KBM-7 (cell line): ENCODE data around the gene TMEM87B.
A peak's percentile ranks its signal among the peaks of the same experiment; 100 is the strongest.
"Not testable (repeated sequence)": the region's sequence is repeated elsewhere in the genome, so short reads cannot be mapped to it uniquely, and the experiment has no call there.

Experiments
- DNase-seq: peaks from one replicate; pipeline ENCODE4 v3.0.0-alpha.2; 2015
- in situ Hi-C: fragments of 300-500 bp; cut with MboI; formaldehyde crosslinking; loops from 2 replicates; pipeline ENCODE4 v1.14.3; 2020; ENCODE audit warnings: low sequenced_read_pairs, low pct_unique_long_range_greater_than_20kb, mixed read lengths

TMEM87B gene

DNA sequence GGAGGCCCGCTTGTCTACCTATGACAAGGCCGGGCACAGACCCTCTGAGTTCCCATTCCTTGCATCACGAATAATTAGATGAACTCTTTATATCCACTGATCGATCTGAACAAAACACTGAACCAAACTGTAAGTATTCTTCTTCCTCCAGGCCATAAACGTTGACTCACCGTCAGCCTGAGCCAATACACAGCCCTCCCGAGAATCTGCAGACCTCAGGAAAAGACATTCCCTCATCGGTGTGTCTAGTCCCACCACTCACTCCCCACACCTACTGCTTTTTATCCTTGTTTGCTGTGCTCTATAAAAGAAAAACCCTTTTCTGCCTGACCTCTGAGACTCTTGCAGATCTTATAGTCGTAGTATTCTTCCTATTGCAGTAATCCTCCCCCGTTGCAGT, 41.0 kb downstream of the TMEM87B start:
- no peak for DNase-seq
- in situ Hi-C loops = no loop called here

DNA sequence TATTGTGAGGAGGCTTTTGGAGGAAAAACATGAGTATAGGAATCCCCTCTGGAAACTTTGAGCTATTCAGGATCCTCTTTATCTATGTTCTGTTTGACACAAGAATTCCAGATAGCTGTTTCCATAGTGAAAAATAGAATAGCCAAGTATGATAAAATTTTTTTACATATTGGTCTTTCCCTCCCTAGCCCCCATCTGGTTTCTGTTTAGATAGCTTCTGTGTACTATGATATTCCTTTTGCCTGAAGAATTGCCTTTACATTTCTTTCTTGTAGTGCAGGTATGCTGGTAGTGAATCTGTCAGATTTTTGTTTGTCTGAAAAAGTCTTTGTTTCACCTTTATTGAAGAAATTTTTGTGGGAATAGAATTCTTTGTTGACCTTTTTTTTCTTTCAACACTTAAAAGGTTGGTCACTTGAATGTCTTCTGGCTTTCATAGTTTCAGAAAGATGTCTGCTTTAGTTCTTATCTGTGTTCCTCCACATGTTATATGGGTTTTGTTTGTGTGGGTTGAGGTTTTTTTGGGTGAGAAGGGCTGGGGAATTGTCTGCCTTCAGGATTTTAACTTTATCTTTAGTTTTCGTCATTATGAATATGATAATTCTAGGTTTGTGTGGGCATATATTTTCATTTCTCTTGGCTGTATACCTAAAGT, 53.2 kb downstream of the TMEM87B start:
- peak; percentile 12 for DNase-seq
- in situ Hi-C loops = no loop called here

DNA sequence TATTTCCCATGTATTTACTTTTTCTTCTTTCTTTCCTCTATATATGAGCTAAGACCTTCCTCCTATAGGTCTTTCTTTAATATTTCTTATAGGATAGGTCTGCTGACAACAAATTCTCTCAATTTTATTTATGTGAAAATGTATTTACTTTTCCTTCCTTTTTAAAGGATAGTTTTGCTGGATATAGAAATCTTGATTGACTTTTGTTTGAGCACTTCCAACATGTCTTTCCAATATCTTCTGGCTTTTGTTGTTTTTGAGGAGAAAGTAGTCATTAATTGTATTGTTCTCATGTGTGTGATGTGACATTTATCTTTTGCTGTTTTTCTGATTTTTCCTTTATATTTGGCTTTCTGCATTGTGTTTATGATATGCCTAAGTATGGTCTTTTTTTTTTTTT, 54.2 kb downstream of the TMEM87B start:
- DNase-seq = no peak
- in situ Hi-C loops = no loop called here

DNA sequence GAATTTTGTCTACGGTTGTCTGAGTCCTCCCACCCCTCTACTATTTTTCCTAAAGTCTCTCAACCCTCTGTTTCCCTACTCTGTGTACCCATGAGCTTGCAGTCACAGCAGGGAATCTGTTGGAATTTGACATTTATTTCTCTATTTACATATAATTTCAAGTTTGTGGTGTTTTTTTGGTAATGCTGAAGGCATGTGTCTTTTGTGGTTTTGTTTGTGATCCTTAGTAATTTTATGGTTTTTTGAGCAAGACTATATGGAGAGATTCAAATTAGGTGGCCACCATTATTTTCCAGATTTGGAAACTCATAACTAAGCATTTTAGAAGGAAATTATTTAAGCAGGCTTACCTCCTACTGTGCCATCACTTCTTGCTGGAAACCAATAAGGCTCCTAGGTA, 55.9 kb downstream of the TMEM87B start:
- in situ Hi-C loops = no loop called here
- no peak for DNase-seq

DNA sequence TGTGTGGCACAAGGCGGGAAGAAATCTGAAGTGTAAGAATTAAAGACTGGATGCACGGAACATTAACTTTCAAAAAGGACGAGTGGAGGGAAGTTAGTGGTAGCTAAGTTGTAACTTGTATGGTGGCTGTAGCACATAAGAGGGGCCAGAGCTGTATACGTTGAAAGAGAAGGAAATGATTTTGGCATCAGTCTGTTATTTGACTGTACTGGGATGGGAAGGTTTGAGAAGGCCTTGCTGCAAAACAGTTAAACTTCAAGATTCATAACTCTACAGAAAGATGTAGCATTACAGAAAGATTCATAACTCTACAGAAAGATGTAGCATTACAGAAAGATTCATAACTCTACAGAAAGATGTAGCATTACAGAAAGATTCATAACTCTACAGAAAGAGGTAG, 58.3 kb downstream of the TMEM87B start:
- DNase-seq, in situ Hi-C loops: not testable (repeated sequence)

DNA sequence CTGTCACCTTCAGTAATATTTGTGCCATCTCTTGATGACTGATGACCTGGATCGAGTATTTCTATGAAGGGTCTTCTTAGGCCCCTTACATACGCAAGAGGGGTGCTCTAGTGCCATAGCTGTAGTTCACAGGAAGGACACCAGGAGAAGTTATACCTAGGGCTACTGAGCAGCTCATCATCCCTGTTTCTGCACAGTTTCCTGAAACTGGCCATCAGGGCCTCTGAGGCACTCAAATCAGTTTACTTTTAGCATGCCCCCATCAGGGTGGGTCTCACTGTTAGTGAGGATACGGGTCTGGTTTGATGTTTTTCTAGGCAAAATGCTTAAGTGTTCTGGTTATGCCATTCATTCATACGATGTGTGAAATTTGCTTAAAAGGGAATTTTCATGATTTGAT, 63.1 kb downstream of the TMEM87B start:
- in situ Hi-C loops = no loop called here

DNA sequence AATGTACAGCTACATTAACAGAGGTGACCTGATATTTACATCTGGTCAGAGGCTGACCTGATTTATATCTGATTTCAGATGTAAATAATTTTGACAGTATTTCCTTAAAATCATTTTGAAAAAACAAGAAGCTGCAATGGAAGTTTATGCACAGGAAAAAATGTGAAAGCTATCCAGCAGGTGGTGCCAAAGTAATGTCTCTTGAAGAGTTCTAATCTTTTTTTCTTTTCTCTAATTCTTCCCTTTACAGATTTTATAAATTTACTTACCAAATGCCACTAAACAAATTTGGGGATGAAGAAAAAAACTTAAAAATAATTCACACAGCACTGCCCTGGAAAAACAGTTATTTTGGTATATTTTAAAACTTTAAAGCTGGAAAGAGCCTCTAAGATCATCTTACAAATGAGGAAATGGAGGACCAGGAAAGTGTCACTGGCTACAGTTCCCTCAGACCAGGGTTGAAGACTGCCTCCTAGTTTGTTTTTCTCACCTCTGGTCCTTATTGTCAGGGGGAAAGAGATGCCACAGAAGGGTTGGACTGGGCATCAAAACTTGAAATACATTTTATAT, 66.7 kb downstream of the TMEM87B start:
- in situ Hi-C loops = no loop called here
- DNase-seq = peak; percentile 76

More for the DNA sequence above, 63.1 kb downstream of the TMEM87B start:
- DNase-seq = no peak

DNA sequence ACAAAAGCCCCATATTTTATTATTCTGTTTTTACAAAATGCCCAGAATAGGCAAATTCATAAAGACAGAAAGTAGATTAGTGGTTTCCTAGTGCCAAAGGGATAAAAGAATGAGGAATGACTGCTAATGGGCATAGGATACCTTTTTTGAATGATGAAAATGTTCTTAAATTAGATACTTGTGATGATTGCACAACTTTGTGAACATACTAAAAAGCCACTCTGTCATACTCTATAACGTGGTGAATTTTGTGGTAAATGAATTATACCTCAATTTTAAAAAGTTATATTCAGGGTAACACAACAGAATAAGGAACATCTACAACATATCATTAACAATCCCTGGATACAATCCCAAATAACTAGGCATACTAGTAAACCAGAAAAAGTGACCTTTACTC, 74.0 kb downstream of the TMEM87B start:
- in situ Hi-C loops = no loop called here
- DNase-seq = no peak

DNA sequence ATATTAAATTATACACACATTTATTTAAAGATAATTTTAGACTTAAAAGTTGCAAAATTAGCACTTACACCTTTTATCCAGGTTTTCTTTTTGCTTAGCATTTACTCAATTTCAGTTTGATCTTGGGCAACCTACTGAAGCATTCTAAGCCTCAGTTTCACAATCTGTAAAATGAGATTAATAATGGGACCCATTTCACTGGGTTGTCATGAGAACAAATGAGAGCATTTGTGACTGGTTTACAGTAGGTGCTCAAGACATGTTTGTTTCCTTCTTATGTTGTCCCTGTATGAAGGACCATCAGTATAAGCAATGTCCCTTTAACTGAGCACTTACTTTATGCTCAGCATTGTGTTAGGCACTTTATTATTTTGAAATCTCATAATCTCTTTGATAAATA, 78.3 kb downstream of the TMEM87B start:
- in situ Hi-C loops = no loop called here
- no peak for DNase-seq

DNA sequence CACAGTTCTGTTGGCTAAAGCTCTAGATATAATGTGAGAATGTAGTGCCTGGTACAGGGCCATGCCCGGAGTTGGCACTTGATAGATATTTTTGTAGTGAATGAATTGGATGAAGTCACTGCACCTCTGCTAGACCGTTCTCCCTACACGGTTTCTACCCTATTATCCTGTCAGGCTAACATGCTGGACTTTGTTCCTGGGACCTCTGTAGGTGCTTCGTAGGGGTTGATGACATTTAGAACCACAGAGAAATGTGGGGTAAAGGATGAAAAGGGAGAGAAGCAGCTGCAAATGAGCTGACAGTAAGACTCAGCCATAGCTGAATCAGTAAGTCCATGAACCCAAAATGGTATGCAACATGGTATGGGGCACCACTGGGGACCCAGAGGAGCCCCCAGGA, 79.1 kb downstream of the TMEM87B start:
- no peak for DNase-seq
- in situ Hi-C loops = no loop called here

DNA sequence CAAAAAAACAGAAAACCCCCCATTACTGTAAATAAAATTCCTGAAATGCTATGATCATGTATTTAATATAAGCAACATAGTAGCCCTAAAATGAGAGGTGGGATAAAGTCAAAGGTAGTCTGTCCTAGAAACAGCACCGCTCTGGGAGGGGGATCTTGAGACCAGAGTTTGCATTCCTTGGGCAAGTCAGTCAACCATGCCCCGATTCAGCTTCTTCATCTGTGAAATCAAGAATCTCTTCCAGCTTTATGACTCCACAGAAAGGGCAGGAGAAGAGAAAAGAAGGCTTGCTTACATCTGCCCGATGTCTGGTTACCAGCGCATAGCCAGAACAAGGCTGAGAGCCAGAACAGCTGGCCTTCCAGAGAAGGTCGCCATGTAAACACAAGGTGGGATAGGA, 81.0 kb downstream of the TMEM87B start:
- DNase-seq = no peak
- in situ Hi-C loops = no loop called here

DNA sequence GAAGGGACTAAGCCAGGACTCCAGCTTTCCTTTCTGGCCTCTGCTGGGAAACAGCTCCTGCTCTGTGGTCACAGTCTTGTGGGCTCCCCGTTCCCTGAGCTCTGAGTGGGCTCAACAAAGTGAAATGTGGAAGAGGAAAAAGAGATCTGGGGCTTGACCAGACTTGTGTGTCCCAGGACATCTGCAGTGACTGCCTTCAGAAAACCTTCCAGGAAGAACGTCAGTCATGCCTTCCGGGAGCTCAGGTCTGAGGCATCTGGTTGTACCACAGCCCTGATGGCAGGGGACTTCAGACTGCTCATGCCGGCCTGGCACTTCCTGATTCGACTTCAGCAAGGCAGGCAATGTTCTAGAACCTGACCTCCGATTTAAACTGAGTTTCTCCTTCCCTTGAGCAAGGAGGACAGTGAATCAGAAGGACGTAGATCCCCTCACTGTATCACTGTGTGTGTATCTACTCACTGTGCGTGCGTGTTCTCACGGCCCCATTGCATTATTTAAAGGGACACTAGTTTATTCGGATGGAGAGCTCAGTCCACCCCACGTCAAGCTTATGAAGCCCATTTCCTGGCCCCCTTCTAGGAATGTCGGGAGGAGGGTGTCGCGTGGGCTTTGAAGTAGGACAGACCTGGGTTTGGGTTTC, 82.6 kb downstream of the TMEM87B start:
- no peak for DNase-seq
- in situ Hi-C loops = no loop called here

DNA sequence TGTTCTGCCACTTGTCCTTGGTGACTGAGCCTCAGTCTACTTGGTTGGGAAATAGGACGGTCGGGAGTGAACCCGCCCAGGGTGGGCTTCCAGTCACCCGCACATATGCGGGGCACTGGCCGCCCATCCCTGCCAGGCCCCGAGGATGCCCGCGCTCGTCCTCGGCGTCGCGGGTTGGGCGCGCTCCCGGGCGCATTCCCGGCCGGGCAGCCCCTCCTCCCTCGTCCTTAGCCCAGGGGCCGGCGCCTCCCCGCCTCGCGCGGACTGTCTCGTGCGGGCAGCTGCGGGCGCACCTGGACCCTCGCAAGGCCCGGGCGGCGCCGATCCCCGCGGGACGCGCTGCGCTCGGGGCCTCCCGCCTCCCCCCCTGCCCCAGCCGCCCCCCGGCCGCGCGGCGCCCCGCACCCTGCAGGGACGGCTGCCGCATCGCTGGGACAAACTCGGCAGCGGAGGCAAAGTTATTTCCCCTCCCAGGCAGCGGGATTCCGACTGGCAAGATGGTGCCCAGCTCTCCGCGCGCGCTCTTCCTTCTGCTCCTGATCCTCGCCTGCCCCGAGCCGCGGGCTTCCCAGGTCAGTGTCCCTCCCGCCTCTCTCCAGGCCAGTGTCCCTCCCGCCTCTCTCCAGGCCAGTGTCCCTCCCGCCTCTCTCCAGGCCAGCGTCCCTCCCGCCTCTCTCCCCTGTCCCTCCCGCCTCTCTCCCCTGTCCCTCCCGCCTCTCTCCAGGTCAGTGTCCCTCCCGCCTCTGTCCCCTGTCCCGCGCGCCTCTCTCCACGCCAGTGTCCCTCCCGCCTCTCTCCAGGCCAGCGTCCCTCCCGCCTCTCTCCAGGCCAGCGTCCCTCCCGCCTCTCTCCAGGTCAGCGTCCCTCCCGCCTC, 83.3 kb downstream of the TMEM87B start, which contains the start of gene FBLN7:
Gene FBLN7 (plus strand): TSS at position 227 of the 874 bp plus-strand sequence. CDS start 271 bp downstream, at position 498.
- DNase-seq = no peak
- in situ Hi-C loops = no loop called here

DNA sequence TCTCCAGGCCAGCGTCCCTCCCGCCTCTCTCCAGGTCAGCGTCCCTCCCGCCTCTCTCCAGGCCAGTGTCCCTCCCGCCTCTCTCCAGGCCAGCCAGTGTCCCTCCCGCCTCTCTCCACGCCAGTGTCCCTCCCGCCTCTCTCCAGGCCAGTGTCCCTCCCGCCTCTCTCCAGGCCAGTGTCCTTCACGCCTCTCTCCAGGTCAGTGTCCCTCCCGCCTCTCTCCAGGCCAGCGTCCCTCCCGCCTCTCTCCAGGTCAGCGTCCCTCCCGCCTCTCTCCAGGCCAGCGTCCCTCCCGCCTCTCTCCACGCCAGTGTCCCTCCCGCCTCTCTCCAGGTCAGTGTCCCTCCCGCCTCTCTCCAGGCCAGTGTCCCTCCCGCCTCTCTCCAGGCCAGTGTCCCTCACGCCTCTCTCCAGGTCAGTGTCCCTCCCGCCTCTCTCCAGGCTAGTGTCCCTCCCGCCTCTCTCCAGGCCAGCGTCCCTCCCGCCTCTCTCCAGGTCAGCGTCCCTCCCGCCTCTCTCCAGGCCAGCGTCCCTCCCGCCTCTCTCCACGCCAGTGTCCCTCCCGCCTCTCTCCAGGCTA, 84.1 kb downstream of the TMEM87B start:
- in situ Hi-C loops, DNase-seq: not testable (repeated sequence)

DNA sequence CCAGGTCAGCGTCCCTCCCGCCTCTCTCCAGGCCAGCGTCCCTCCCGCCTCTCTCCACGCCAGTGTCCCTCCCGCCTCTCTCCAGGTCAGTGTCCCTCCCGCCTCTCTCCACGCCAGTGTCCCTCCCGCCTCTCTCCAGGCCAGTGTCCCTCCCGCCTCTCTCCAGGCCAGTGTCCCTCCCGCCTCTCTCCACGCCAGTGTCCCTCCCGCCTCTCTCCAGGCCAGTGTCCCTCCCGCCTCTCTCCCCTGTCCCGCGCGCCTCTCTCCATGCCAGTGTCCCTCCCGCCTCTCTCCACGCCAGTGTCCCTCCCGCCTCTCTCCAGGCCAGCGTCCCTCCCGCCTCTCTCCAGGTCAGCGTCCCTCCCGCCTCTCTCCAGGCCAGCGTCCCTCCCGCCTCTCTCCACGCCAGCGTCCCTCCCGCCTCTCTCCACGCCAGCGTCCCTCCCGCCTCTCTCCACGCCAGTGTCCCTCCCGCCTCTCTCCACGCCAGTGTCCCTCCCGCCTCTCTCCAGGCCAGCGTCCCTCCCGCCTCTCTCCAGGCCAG, 84.7 kb downstream of the TMEM87B start:
- DNase-seq, in situ Hi-C loops: not testable (repeated sequence)

DNA sequence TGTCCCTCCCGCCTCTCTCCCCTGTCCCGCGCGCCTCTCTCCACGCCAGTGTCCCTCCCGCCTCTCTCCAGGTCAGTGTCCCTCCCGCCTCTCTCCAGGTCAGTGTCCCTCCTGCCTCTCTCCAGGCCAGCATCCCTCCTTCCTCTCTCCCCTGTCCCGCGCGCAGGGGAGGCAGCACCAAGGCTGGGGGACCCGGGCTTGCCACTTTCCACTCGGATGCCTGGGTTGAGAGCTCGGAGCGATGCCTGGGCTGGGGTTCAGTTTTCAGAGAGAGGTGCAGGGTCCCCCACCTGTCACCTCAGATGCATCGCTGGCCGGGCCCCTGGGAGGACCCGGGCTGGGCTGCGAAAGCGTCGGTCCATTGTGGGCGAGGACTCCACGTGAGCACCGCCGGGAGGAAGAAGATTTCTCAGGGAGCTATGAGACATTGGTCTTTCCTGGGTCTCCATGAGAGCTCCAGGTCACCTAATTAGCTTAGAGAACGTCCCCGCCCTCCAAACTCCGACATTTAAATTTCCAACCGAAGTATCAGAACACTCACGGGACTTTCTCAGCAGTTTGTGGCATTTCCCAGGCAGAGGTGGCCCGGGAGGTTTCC, 85.2 kb downstream of the TMEM87B start:
- in situ Hi-C loops = no loop called here
- no peak for DNase-seq

DNA sequence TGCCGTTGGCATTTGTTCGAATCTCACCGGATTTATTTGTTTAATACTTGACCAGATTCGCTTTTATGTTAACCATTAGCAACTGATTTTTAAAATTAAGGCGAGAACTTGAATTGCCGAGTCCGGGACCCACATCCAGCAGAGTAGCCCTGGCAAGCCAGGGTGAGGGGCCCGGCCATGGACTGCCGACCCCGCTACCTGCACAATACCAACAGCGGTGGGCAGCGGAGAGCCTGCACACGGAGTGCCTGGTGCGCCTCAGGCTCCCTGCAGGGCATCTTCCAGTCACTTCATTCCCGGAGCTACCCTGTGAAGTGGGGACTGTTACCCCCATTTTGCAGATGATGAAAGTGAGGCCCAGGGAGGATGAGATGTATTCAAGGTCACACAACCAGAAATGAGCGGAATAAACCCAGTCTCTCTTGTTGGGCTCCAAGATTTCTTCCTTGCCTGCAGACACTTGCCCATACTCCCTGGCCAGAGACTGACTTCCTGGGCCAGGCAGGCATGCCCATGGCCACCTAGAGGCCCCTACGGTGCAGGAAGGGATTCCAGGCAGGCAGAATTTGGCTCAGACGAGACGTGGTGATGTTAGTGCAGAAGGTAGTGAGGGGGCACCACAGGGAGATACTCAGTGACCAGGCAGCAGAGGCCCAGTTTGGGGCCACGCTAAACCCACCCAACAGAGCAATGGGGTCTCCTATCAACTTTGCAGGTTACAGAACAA, 86.0 kb downstream of the TMEM87B start:
- DNase-seq = no peak
- in situ Hi-C loops = no loop called here

DNA sequence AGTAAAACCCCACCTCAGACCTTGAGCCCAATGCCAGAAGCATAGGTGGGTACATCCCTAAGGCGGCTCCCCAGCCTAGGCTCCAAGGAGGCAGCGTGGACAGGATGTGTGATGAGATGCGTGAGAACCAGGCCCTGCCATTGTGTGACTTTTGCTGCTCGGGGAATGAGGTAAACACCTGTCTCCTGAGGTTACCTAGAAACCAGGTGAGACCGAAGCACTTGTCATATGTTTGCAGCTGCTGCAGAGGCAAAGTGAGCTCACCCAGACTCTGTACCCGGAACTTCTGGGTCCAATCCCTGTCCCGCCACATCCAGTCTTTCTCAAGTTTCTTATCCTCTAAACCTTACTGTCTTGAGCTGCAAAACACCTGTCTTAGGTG, 86.5 kb downstream of the TMEM87B start:
- DNase-seq = no peak
- in situ Hi-C loops = no loop called here
